Left ventricle myocardium inferior (tissue), 1 donor: ENCODE results near the gene H2AZ2. TPM values are rescaled to one million over a fixed set of nuclear protein-coding genes. Genes with fewer than 3 reads are reported as not detected.

Experiments used
- DNase-seq: peaks from one replicate; pipeline ENCODE4 v3.0.0-alpha.2; 2020
- H3K27ac ChIP-seq: fragments of 200-600 bp; replicated peaks from 2 replicates; pipeline ENCODE4 v1.8.0; 2021
- H3K27me3 ChIP-seq: fragments of 200-600 bp; 2 replicates; pipeline ENCODE4 v1.8.0; 2021; ENCODE audit warnings: low read depth
- H3K36me3 ChIP-seq: fragments of 200-600 bp; 2 replicates; pipeline ENCODE4 v1.8.0; 2021
- H3K4me1 ChIP-seq: fragments of 200-600 bp; 2 replicates; pipeline ENCODE4 v1.8.0; 2021
- H3K4me3 ChIP-seq: fragments of 200-600 bp; 2 replicates; pipeline ENCODE4 v1.8.0; 2021; ENCODE audit warnings: mild to moderate bottlenecking, moderate library complexity
- H3K9me3 ChIP-seq: fragments of 200-600 bp; replicated peaks from 2 replicates; pipeline ENCODE4 v1.8.0; 2021
- intact Hi-C: fragments of 100-400 bp; cut with micrococcal nuclease; formaldehyde crosslinking; loops from one replicate; pipeline ENCODE4 v1.11.0; 2022
- long read RNA-seq: library from polyadenylated mRNA; unstranded; transcript quantifications from one replicate; pipeline ENCODE4 v2.0.0, GENCODE V29; 2021
- total RNA-seq: library from RNA; stranded (reverse); fragmentation: NEBNext Ultra II Directional; extraction: Animal tissue kit (Norgen Biotek cat#: 25700); gene quantifications from one replicate; pipeline ENCODE4 v1.2.1, GENCODE V29; 2021
- TF ChIP-seq, protein P1 (sequence below): fragments of 200-600 bp; IDR thresholded peaks from 2 replicates; pipeline ENCODE4 v1.8.0; 2021; ENCODE audit warnings: antibody characterized with exemption, mild to moderate bottlenecking, borderline replicate concordance
- donor health status: DM: no; HTN: yes; CAD: no; lungs with severe emphysema.

H2AZ2 gene
- total RNA-seq: 265 TPM
- long read RNA-seq, transcript H2AFV-201 (5 exons, 3,804 nt): minor isoform, 23 of 180 reads
- long read RNA-seq, transcript H2AFV-202 (5 exons, 752 nt): major isoform, 50 of 180 reads
- long read RNA-seq, partial matches to known transcripts: 2 of 180 reads
- long read RNA-seq, other reads (novel, unspliced or antisense): 101 of 180 reads

- no peaks in the 10 kb centered on the region for H3K9me3 ChIP-seq
- intact Hi-C loops: loop anchor here (10.0 kb wide), 1 partner anchor 263 kb away; the partner anchor contains the start of gene TMED4
Measured at GRCh38 chr7:44847920-44848634, at the start of gene H2AZ2. H2AZ2 (minus strand) TSS chr7:44848087; CDS start chr7:44847971, 116 bp downstream.

GRCh38 chr7:44897309-44897708, 49.4 kb upstream of the H2AZ2 start:
- intact Hi-C loops: no loop called here
- DNase-seq: no peak
- TF ChIP-seq, protein P1, sequence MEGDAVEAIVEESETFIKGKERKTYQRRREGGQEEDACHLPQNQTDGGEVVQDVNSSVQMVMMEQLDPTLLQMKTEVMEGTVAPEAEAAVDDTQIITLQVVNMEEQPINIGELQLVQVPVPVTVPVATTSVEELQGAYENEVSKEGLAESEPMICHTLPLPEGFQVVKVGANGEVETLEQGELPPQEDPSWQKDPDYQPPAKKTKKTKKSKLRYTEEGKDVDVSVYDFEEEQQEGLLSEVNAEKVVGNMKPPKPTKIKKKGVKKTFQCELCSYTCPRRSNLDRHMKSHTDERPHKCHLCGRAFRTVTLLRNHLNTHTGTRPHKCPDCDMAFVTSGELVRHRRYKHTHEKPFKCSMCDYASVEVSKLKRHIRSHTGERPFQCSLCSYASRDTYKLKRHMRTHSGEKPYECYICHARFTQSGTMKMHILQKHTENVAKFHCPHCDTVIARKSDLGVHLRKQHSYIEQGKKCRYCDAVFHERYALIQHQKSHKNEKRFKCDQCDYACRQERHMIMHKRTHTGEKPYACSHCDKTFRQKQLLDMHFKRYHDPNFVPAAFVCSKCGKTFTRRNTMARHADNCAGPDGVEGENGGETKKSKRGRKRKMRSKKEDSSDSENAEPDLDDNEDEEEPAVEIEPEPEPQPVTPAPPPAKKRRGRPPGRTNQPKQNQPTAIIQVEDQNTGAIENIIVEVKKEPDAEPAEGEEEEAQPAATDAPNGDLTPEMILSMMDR: no peak
- Histone ChIP-seq H3K36me3 (no peaks in the 10 kb centered on the region), H3K9me3 (no peaks in the 10 kb centered on the region), H3K4me3 (no peak overlapping the region), H3K27me3 (no peaks in the 10 kb centered on the region), H3K4me1 (no peaks in the 10 kb centered on the region), H3K27ac (no peak overlapping the region)

More at GRCh38 chr7:44847920-44848634, at the start of gene H2AZ2:
- TF ChIP-seq, protein P1: no peak
- Histone ChIP-seq H3K36me3 (peaks cover 4% of the 10 kb centered on the region), H3K4me1 (peaks cover 54% of the 10 kb centered on the region), H3K27me3 (no peaks in the 10 kb centered on the region), H3K4me3 (peak within 1 kb of the TSS; percentile 76), H3K27ac (peak within 1 kb of the TSS; percentile 98)
- DNase-seq: peak; percentile 100

DNA sequence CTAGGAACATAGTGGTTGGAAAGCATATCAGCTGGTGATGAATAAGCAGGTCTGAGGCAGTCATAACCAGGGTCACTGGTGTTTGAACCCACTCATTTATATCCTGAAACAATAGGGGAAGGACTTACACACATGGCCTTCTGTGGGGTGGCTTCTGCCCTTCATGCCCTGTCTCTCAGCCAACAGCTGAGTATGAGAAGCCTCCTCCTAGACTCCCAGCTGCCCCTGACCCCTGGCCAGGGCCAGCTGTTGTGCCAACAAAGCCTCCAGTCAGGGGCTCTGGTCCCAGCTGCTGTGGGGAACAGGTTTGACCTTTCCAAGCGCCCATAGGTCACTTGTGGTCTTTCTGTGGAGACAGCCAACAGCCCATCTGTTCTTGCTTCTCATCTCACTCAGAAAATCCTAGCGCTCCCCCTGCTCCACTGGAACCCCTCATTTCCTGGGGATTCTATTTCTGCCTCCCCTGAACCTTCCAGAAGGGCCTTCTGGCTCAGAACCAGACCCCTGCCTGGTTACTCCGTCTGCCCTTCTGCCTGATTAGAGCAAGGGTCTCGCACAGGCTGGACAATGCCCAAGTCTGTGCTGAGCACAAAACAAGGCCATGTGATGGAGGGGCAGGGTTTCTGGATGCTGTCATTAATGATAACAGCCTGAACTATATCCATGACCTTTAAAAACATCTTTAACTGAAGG, 47.1 kb upstream of the H2AZ2 start:
- no peak for DNase-seq
- no peaks in the 10 kb centered on the region for H3K4me1 ChIP-seq
- H3K27me3 ChIP-seq: no peaks in the 10 kb centered on the region
- intact Hi-C loops: no loop called here
- no peak overlapping the region for H3K27ac ChIP-seq
- H3K36me3 ChIP-seq: no peaks in the 10 kb centered on the region
- H3K4me3 ChIP-seq: no peak overlapping the region
- TF ChIP-seq, protein P1: no peak
- no peaks in the 10 kb centered on the region for H3K9me3 ChIP-seq

DNA sequence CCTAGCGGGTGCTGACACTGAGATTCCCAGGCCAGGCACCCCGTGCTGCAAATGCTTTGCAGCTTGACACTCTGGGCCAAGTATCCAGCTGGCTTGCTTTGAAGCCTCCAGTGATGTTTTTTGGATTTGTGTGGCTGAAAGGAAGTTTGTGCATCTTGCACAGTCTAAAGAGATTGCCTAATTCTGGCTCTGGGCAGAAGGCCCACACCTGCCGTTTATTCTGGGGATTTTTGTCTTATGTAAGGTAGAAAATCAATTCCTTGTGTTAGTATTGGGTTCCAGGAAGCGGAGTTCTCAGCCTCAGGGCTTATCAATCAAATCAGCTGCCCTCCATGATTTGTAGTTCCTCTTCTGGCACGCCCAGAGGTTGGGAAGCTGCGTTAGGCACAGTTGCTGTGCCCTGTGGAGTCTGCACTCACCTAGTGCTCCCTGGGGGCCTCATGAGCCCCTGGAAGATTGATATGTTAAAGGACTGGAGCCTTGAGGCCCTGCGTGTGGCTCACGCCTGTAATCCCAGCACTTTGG, 45.9 kb upstream of the H2AZ2 start:
- no peaks in the 10 kb centered on the region for H3K4me1 ChIP-seq
- H3K27me3 ChIP-seq: no peaks in the 10 kb centered on the region
- no peaks in the 10 kb centered on the region for H3K9me3 ChIP-seq
- no peaks in the 10 kb centered on the region for H3K36me3 ChIP-seq
- intact Hi-C loops: no loop called here
- TF ChIP-seq, protein P1: no peak
- no peak overlapping the region for H3K27ac ChIP-seq
- no peak overlapping the region for H3K4me3 ChIP-seq
- no peak for DNase-seq

- no peaks in the 10 kb centered on the region for H3K4me1 ChIP-seq
- H3K9me3 ChIP-seq: no peaks in the 10 kb centered on the region
- TF ChIP-seq, protein P1: no peak
- intact Hi-C loops: no loop called here
- H3K27ac ChIP-seq: no peak overlapping the region
- no peaks in the 10 kb centered on the region for H3K36me3 ChIP-seq
- no peaks in the 10 kb centered on the region for H3K27me3 ChIP-seq
- H3K4me3 ChIP-seq: no peak overlapping the region
- no peak for DNase-seq
Measured at GRCh38 chr7:44891791-44892190, 43.9 kb upstream of the H2AZ2 start.
